ENCODE measurements around the gene KRTAP1-3. TPM values are rescaled to one million over a fixed set of nuclear protein-coding genes. Genes with fewer than 3 reads are reported as not detected.
"Not testable (repeated sequence)": the region's sequence is repeated elsewhere in the genome, so short reads cannot be mapped to it uniquely, and the experiment has no call there.

The KRTAP1-3 gene
- total and polyA plus RNA-seq, 3 experiments from 2014 or later, result not detected

GRCh38 chr17:41001795-41002194 is 32.9 kb downstream of the KRTAP1-3 start:
- Histone ChIP-seq H3K4me1 (ENCODE audit: insufficient read depth, low read length) (no peaks in the 10 kb centered on the region), H3K27ac (ENCODE audit: low read depth, low read length) (no peak overlapping the region), H3K36me3 (ENCODE audit: insufficient read depth, low read length) (no peaks in the 10 kb centered on the region), H3K9me3 (ENCODE audit: low read length) (no peaks in the 10 kb centered on the region), H3K4me3 (ENCODE audit: low read length) (no peak overlapping the region), H3K27me3 (ENCODE audit: insufficient read depth, low read length, poor library complexity, severe bottlenecking) (peaks cover 5% of the 10 kb centered on the region)
- ChIA-PET CTCF (no interaction called here), POLR2A (no interaction called here)
- DNase-seq, result no peak
- Mint-ChIP-seq H3K9me3 (no peaks in the 10 kb centered on the region), H3K4me3 (no peak overlapping the region), H3K27me3 (peaks cover 25 to 75% of the 10 kb centered on the region in 2 donors), H3K27ac (no peak overlapping the region), H3K36me3 (no peaks in the 10 kb centered on the region), H3K4me1 (no peaks in the 10 kb centered on the region)

GRCh38 chr17:40999563-40999962 is 35.1 kb downstream of the KRTAP1-3 start, which contains the start of gene KRTAP3-2:
TSS of gene KRTAP3-2 (minus strand) at chr17:40999906. CDS start at chr17:40999853, 53 bp downstream.
- not testable (repeated sequence) for H3K4me1 Mint-ChIP-seq, H3K4me3 Mint-ChIP-seq

GRCh38 chr17:40997361-40997760 is 37.3 kb downstream of the KRTAP1-3 start:
- POLR2A ChIA-PET, result no interaction called here

More at GRCh38 chr17:40999563-40999962, 35.1 kb downstream of the KRTAP1-3 start, which contains the start of gene KRTAP3-2:
- H3K36me3 Mint-ChIP-seq; CTCF ChIA-PET; H3K4me1 ChIP-seq (ENCODE audit: insufficient read depth, low read length); H3K27ac ChIP-seq (ENCODE audit: low read depth, low read length); POLR2A ChIA-PET; H3K36me3 ChIP-seq (ENCODE audit: insufficient read depth, low read length); H3K27ac Mint-ChIP-seq; H3K9me3 ChIP-seq (ENCODE audit: low read length); H3K9me3 Mint-ChIP-seq; H3K27me3 ChIP-seq (ENCODE audit: insufficient read depth, low read length, poor library complexity, severe bottlenecking); DNase-seq; H3K4me3 ChIP-seq (ENCODE audit: low read length): not testable (repeated sequence)
- H3K27me3 Mint-ChIP-seq, result peaks cover 27 to 83% of the 10 kb centered on the region in 2 donors

DNA sequence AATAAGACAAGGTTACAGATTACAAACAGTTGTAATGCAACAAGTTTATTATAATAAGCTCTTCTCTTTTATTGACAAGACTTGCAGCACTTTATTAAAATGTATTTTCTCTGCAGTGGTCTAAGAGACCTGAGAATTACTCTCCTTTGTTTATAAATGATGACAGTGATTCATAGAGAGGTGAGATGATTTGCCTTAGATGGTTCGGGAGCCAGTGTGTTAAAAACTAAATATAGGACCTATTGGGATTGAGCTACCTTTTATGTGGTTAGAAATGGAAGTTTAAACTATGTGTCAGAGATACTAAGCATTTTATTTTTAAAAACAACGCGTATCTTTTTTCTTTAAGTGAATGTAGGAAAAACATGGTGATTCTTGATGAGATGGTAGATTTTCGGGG is 37.8 kb downstream of the KRTAP1-3 start:
- no peaks in the 10 kb centered on the region for H3K4me1 Mint-ChIP-seq
- peaks cover 32 to 84% of the 10 kb centered on the region in 2 donors for H3K27me3 Mint-ChIP-seq
- Histone ChIP-seq H3K4me3 (ENCODE audit: low read length) (no peak overlapping the region), H3K27me3 (ENCODE audit: insufficient read depth, low read length, poor library complexity, severe bottlenecking) (peaks cover 5% of the 10 kb centered on the region), H3K27ac (ENCODE audit: low read depth, low read length) (no peak overlapping the region), H3K9me3 (ENCODE audit: low read length) (no peaks in the 10 kb centered on the region), H3K4me1 (ENCODE audit: insufficient read depth, low read length) (no peaks in the 10 kb centered on the region), H3K36me3 (ENCODE audit: insufficient read depth, low read length) (no peaks in the 10 kb centered on the region)
- POLR2A ChIA-PET, result no interaction called here
- DNase-seq, result no peak
- no peaks in the 10 kb centered on the region for H3K9me3 Mint-ChIP-seq
- H3K4me3 Mint-ChIP-seq, result no peak overlapping the region
- H3K27ac Mint-ChIP-seq, result no peak overlapping the region
- CTCF ChIA-PET, result no interaction called here
- H3K36me3 Mint-ChIP-seq, result no peaks in the 10 kb centered on the region

More at GRCh38 chr17:40997361-40997760, 37.3 kb downstream of the KRTAP1-3 start:
- H3K27me3 ChIP-seq (ENCODE audit: insufficient read depth, low read length, poor library complexity, severe bottlenecking), result peaks cover 5% of the 10 kb centered on the region
- H3K4me3 Mint-ChIP-seq, result no peak overlapping the region
- H3K36me3 ChIP-seq (ENCODE audit: insufficient read depth, low read length), result no peaks in the 10 kb centered on the region
- H3K27ac ChIP-seq (ENCODE audit: low read depth, low read length), result no peak overlapping the region
- H3K36me3 Mint-ChIP-seq, result no peaks in the 10 kb centered on the region
- peaks cover 32 to 84% of the 10 kb centered on the region in 2 donors for H3K27me3 Mint-ChIP-seq
- H3K9me3 ChIP-seq (ENCODE audit: low read length), result no peaks in the 10 kb centered on the region
- H3K4me1 ChIP-seq (ENCODE audit: insufficient read depth, low read length), result no peaks in the 10 kb centered on the region
- DNase-seq, result no peak
- no peak overlapping the region for H3K4me3 ChIP-seq (ENCODE audit: low read length)
- CTCF ChIA-PET, result interaction anchor here (1.1 kb wide), 1 partner anchor 12 kb away, joined by 3 read pairs; no protein-coding TSS in a partner anchor
- no peaks in the 10 kb centered on the region for H3K4me1 Mint-ChIP-seq
- no peak overlapping the region for H3K27ac Mint-ChIP-seq
- no peaks in the 10 kb centered on the region for H3K9me3 Mint-ChIP-seq

- ChIA-PET POLR2A (no interaction called here), CTCF (no interaction called here)
- H3K36me3 ChIP-seq (ENCODE audit: insufficient read depth, low read length), result no peaks in the 10 kb centered on the region
- H3K4me3 Mint-ChIP-seq, result no peak overlapping the region
- peaks cover 26 to 82% of the 10 kb centered on the region in 2 donors for H3K27me3 Mint-ChIP-seq
- peaks cover 5% of the 10 kb centered on the region for H3K27me3 ChIP-seq (ENCODE audit: insufficient read depth, low read length, poor library complexity, severe bottlenecking)
- no peak for DNase-seq
- H3K27ac Mint-ChIP-seq, result no peak overlapping the region
- no peaks in the 10 kb centered on the region for H3K9me3 Mint-ChIP-seq
- no peaks in the 10 kb centered on the region for H3K36me3 Mint-ChIP-seq
- no peaks in the 10 kb centered on the region for H3K9me3 ChIP-seq (ENCODE audit: low read length)
- H3K4me3 ChIP-seq (ENCODE audit: low read length), result no peak overlapping the region
- no peaks in the 10 kb centered on the region for H3K4me1 ChIP-seq (ENCODE audit: insufficient read depth, low read length)
- no peak overlapping the region for H3K27ac ChIP-seq (ENCODE audit: low read depth, low read length)
- H3K4me1 Mint-ChIP-seq, result no peaks in the 10 kb centered on the region
Observed at GRCh38 chr17:40995116-40995515, 39.6 kb downstream of the KRTAP1-3 start.

DNA sequence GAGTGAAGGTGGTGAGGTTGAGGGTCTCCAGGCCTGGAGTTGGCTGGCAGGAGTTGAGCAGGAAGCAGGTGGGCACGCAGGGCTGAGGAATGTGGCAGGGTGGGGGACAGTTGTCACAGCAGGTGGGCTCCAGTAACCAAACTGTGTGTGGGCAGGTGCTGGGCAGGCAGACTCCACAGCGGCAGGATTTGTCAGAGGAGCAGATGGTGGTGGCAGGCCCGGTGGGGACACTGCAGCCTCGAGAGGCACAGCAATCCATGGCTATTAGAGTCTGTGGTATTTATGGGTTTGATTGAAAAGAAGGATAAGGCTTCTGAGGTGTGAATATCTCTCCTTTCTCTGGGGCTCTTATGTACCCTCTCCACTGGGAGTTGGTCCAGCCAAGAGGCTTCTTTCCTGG is 40.8 kb downstream of the KRTAP1-3 start, which contains the start of gene KRTAP3-3:
TSS of gene KRTAP3-3 (minus strand) at position 326 of the 400 bp plus-strand sequence. CDS start at position 259, 67 bp downstream.
- Histone ChIP-seq H3K9me3 (ENCODE audit: low read length) (no peaks in the 10 kb centered on the region), H3K4me3 (ENCODE audit: low read length) (no peak within 1 kb of the TSS), H3K4me1 (ENCODE audit: insufficient read depth, low read length) (no peaks in the 10 kb centered on the region), H3K27ac (ENCODE audit: low read depth, low read length) (no peak within 1 kb of the TSS), H3K27me3 (ENCODE audit: insufficient read depth, low read length, poor library complexity, severe bottlenecking) (peaks cover 5% of the 10 kb centered on the region), H3K36me3 (ENCODE audit: insufficient read depth, low read length) (no peaks in the 10 kb centered on the region)
- H3K4me1 Mint-ChIP-seq, result no peaks in the 10 kb centered on the region
- ChIA-PET CTCF (no interaction called here), POLR2A (no interaction called here)
- H3K27ac Mint-ChIP-seq, result no peak within 1 kb of the TSS
- no peak within 1 kb of the TSS for H3K4me3 Mint-ChIP-seq
- no peak for DNase-seq
- peaks cover 20 to 75% of the 10 kb centered on the region in 2 donors for H3K27me3 Mint-ChIP-seq
- no peaks in the 10 kb centered on the region for H3K9me3 Mint-ChIP-seq
- H3K36me3 Mint-ChIP-seq, result no peaks in the 10 kb centered on the region

DNA sequence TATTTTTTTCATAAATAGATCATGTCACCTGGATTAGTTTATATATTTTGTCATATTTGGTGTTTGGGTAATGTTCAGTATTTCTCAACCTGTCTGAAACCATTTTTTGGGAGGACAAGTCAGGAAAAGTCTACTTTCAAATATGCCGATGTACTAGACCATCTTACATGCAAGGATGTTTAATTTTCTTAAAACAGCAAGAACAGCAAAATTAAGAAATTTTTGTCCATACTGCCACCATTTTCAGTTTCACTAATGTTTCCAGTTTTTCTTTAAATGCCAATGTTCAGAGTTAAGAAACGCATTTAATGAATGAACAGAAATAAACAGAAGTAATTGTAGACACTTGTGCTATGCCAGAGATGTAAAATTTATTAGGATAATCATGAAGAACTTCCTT is 41.6 kb downstream of the KRTAP1-3 start:
- Mint-ChIP-seq H3K36me3 (no peaks in the 10 kb centered on the region), H3K27me3 (peaks cover 15 to 73% of the 10 kb centered on the region in 2 donors), H3K4me1 (no peaks in the 10 kb centered on the region), H3K27ac (no peak overlapping the region), H3K9me3 (no peaks in the 10 kb centered on the region), H3K4me3 (no peak overlapping the region)
- Histone ChIP-seq H3K4me3 (ENCODE audit: low read length) (no peak overlapping the region), H3K9me3 (ENCODE audit: low read length) (no peaks in the 10 kb centered on the region), H3K36me3 (ENCODE audit: insufficient read depth, low read length) (no peaks in the 10 kb centered on the region), H3K4me1 (ENCODE audit: insufficient read depth, low read length) (no peaks in the 10 kb centered on the region), H3K27ac (ENCODE audit: low read depth, low read length) (no peak overlapping the region), H3K27me3 (ENCODE audit: insufficient read depth, low read length, poor library complexity, severe bottlenecking) (peaks cover 5% of the 10 kb centered on the region)
- POLR2A ChIA-PET, result no interaction called here
- CTCF ChIA-PET, result no interaction called here
- no peak for DNase-seq

DNA sequence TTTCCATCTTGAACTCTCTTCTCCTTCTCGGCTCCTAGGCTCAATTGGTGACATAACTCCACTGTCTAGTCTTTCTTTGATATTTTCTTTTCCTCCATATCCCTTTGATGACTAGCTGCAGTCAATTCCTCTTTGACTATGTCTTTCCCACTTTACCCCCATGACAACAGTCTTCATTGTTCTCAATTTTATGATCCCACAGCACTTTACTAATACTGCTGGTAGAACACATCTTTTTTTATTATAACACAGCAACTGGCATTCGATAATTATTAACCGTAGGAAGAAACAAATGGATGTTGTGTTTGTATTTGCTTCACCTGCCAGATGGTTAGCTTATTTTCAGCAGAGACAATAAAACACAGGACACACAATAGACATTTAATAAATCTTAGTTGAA is 42.0 kb downstream of the KRTAP1-3 start:
- no peak for DNase-seq
- Mint-ChIP-seq H3K27ac (no peak overlapping the region), H3K9me3 (no peaks in the 10 kb centered on the region), H3K36me3 (no peaks in the 10 kb centered on the region), H3K4me3 (no peak overlapping the region), H3K27me3 (peaks cover 15 to 71% of the 10 kb centered on the region in 2 donors), H3K4me1 (no peaks in the 10 kb centered on the region)
- H3K4me1 ChIP-seq (ENCODE audit: insufficient read depth, low read length), result no peaks in the 10 kb centered on the region
- no peaks in the 10 kb centered on the region for H3K36me3 ChIP-seq (ENCODE audit: insufficient read depth, low read length)
- peaks cover 4% of the 10 kb centered on the region for H3K27me3 ChIP-seq (ENCODE audit: insufficient read depth, low read length, poor library complexity, severe bottlenecking)
- H3K4me3 ChIP-seq (ENCODE audit: low read length), result no peak overlapping the region
- CTCF ChIA-PET, result no interaction called here
- POLR2A ChIA-PET, result no interaction called here
- no peak overlapping the region for H3K27ac ChIP-seq (ENCODE audit: low read depth, low read length)
- no peaks in the 10 kb centered on the region for H3K9me3 ChIP-seq (ENCODE audit: low read length)

DNA sequence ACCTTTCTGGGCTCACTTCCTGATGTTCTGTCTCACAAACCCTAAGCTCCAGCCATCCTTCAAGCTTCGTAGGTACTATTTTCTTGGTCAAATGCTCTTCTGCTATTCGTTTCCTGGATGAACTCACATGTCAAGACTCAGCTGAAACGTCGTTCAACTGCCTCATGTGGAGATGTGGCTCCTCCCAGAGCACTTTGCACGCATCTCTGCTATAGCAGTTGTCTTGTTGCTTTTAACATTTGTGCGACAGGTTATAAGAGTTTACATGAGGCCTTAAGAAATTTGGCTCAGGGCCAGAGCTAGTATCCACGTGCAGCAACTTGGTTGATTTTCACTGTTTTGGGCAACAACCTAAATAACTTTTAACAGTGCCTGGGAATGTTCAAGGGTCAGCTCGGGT is 47.8 kb downstream of the KRTAP1-3 start:
- Mint-ChIP-seq H3K4me3 (no peak overlapping the region), H3K27ac (no peak overlapping the region), H3K4me1 (no peaks in the 10 kb centered on the region), H3K27me3 (peaks cover 5 to 57% of the 10 kb centered on the region in 2 donors), H3K36me3 (no peaks in the 10 kb centered on the region), H3K9me3 (no peaks in the 10 kb centered on the region)
- Histone ChIP-seq H3K27ac (ENCODE audit: low read depth, low read length) (no peak overlapping the region), H3K4me3 (ENCODE audit: low read length) (no peak overlapping the region), H3K9me3 (ENCODE audit: low read length) (no peaks in the 10 kb centered on the region), H3K36me3 (ENCODE audit: insufficient read depth, low read length) (no peaks in the 10 kb centered on the region), H3K27me3 (ENCODE audit: insufficient read depth, low read length, poor library complexity, severe bottlenecking) (no peaks in the 10 kb centered on the region), H3K4me1 (ENCODE audit: insufficient read depth, low read length) (no peaks in the 10 kb centered on the region)
- POLR2A ChIA-PET, result no interaction called here
- CTCF ChIA-PET, result no interaction called here
- DNase-seq, result no peak
